GM12878 (cell line): ENCODE data around the gene ZNF48. TPM values are rescaled to one million over a fixed set of nuclear protein-coding genes. Genes with fewer than 3 reads are reported as not detected.

Experiments used
- ATAC-seq: fragments of 200-7000 bp; cut with Tn5 transposase; 3 replicates; pipeline ENCODE4 v1.9.1; 2020; ENCODE audit warnings: mild to moderate bottlenecking, moderate library complexity
- BruUV-seq: library from RNA; stranded (reverse); fragments of 400-500 nt; replicated peaks from 2 replicates; lab custom pipeline; 2021; lab: Mats Ljungman, UMichigan
- CTCF ChIA-PET: fragments of 300-600 bp; sonication (Branson Sonifier 250); formaldehyde crosslinking; extraction: SDS; loops from one replicate; lab custom pipeline; 2021; ENCODE audit warnings: inconsistent platforms; lab: Yijun Ruan, JAX
- POLR2A ChIA-PET: fragments of 350-600 bp; formaldehyde crosslinking; extraction: SDS; loops from one replicate; lab custom pipeline; 2021; ENCODE audit warnings: inconsistent platforms; lab: Charles Lee
- RAD21 ChIA-PET: fragments of 300-600 bp; sonication (Branson Sonifier 250); formaldehyde crosslinking; loops from one replicate; lab custom pipeline; 2023; ENCODE audit warnings: antibody characterized with exemption; ENCODE audit not compliant: unreplicated experiment; lab: Charles Lee
- SMC1A ChIA-PET: fragments of 300-600 bp; sonication (Branson Sonifier 250); formaldehyde crosslinking; loops from one replicate; lab custom pipeline; 2023; ENCODE audit not compliant: unreplicated experiment, uncharacterized antibody; lab: Charles Lee
- DNase-seq: peaks from one replicate; pipeline ENCODE4 v3.0.0-alpha.2; 2011; ENCODE audit warnings: low read depth, low spot score
- FAIRE-seq: peaks from 3 replicates; lab custom pipeline; 2011; peaks lifted over from hg19 to GRCh38; lab: Jason Lieb, UNC
- H2AFZ ChIP-seq: 2 replicates; pipeline ENCODE4 v1.6.0; 2011; ENCODE audit warnings: low read depth, low read length, control low read depth; ENCODE audit not compliant: control insufficient read depth
- H3K27ac ChIP-seq: 2 replicates; pipeline ENCODE4 v1.5.1; 2011; ENCODE audit warnings: control low read depth; ENCODE audit not compliant: control insufficient read depth, insufficient read depth
- H3K27me3 ChIP-seq, 2 experiments: replicated peaks in 1 of 2; 2 replicates each; pipeline versions ENCODE4 v1.6.0 to v1.6.1; 2011; ENCODE audit warnings: low read length in 1 of 2; ENCODE audit not compliant: control insufficient read depth in 2 of 2, insufficient read depth in 2 of 2
- H3K36me3 ChIP-seq, 2 experiments: 2 replicates each; pipeline ENCODE4 v1.5.1; 2011; ENCODE audit warnings: low read length in 1 of 2; ENCODE audit not compliant: control insufficient read depth in 2 of 2, insufficient read depth in 2 of 2
- H3K4me1 ChIP-seq: 2 replicates; pipeline ENCODE4 v1.6.1; 2011; ENCODE audit warnings: mild to moderate bottlenecking, low read length, moderate library complexity, mixed read lengths; ENCODE audit not compliant: control insufficient read depth, insufficient read depth
- H3K4me2 ChIP-seq: 2 replicates; pipeline ENCODE4 v1.6.0; 2011; ENCODE audit warnings: control low read depth; ENCODE audit not compliant: control insufficient read depth, insufficient read depth
- H3K4me3 ChIP-seq: fragments of 200-600 bp; sonication (generic); 2 replicates; pipeline ENCODE4 v1.5.1; 2016
- H3K79me2 ChIP-seq: 2 replicates; pipeline ENCODE4 v1.6.0; 2011; ENCODE audit warnings: low read length; ENCODE audit not compliant: control insufficient read depth, insufficient read depth
- H3K9ac ChIP-seq: 2 replicates; pipeline ENCODE4 v1.8.0; 2011; ENCODE audit warnings: low read length, control low read depth, mixed read lengths; ENCODE audit not compliant: control insufficient read depth, insufficient read depth
- H3K9me3 ChIP-seq: replicated peaks from 3 replicates; pipeline ENCODE4 v1.5.1; 2011; ENCODE audit warnings: mild to moderate bottlenecking, low read length; ENCODE audit not compliant: control insufficient read depth, insufficient read depth
- H4K20me1 ChIP-seq: 2 replicates; pipeline ENCODE4 v1.6.0; 2011; ENCODE audit not compliant: control insufficient read depth, insufficient read depth
- BACH1 ChIP-seq: fragments of 450-650 bp; IDR thresholded peaks from 2 replicates; pipeline ENCODE4 v1.6.1; 2017; ENCODE audit warnings: mild to moderate bottlenecking, borderline replicate concordance
- CHD4 ChIP-seq: fragments of 200-600 bp; sonication (generic); IDR thresholded peaks from 2 replicates; pipeline ENCODE4 v1.6.1; 2016; ENCODE audit warnings: mild to moderate bottlenecking
- FOXM1 ChIP-seq: IDR thresholded peaks from 2 replicates; pipeline ENCODE4 v1.6.1; 2012; ENCODE audit warnings: low read depth, mild to moderate bottlenecking, inconsistent platforms, low read length, moderate library complexity
- KAT2A ChIP-seq: conservative IDR thresholded peaks from 2 replicates; pipeline ENCODE4 v1.6.1; 2011; ENCODE audit warnings: low read depth, low read length; ENCODE audit not compliant: control insufficient read depth
- MTA2 ChIP-seq: fragments of 450-650 bp; IDR thresholded peaks from 2 replicates; pipeline ENCODE4 v1.6.1; 2016; ENCODE audit warnings: low read depth, mild to moderate bottlenecking, moderate library complexity
- SPI1 ChIP-seq: IDR thresholded peaks from 2 replicates; pipeline ENCODE4 v1.6.1; 2011; ENCODE audit warnings: low read depth, mild to moderate bottlenecking, low read length, moderate library complexity, borderline replicate concordance; ENCODE audit not compliant: insufficient read depth
- SUPT20H ChIP-seq: IDR thresholded peaks from 2 replicates; pipeline ENCODE4 v1.6.1; 2011; ENCODE audit warnings: low read depth, mild to moderate bottlenecking, low read length, moderate library complexity, borderline replicate concordance; ENCODE audit not compliant: control insufficient read depth
- ZNF217 ChIP-seq: fragments of 450-650 bp; IDR thresholded peaks from 2 replicates; pipeline ENCODE4 v1.6.1; 2017; ENCODE audit warnings: antibody characterized with exemption, mild to moderate bottlenecking
- WGBS: methylation state at CpG from one replicate; pipeline ENCODE4 v1.1.6; 2016; ENCODE audit warnings: low lambda C conversion rate; ENCODE audit not compliant: insufficient replicate concordance, insufficient coverage; ENCODE audit errors: missing lambda C conversion rate; 5-methylcytosine and 5-hydroxymethylcytosine counted together
- in situ Hi-C: fragments of 300-500 bp; cut with MboI; formaldehyde crosslinking; loops from 9 replicates; pipeline ENCODE4 v1.14.3; 2018; ENCODE audit warnings: mixed read lengths
- intact Hi-C: fragments of 100-400 bp; cut with micrococcal nuclease; formaldehyde crosslinking; loops from one replicate; pipeline ENCODE4 v1.14.2; 2022; ENCODE audit not compliant: unreplicated experiment
- polyA plus RNA-seq, 11 experiments: library from polyadenylated mRNA; depleted of rRNA in 4 of 11; unstranded in 6 of 11; stranded (reverse) in 5 of 11; fragments of >200 nt; fragmentation: Nextera tagmentation in 4 of 11; fragmentation: Illumina TruSeq in 1 of 11; extraction: Ambion mirVana in 4 of 11; extraction: Trizol in 1 of 11; gene quantifications; 1 replicate in 1 of 11; 2 replicates in 10 of 11; pipeline versions ENCODE4 v1.2.1 to v1.2.3, GENCODE V29; 2011 to 2016; ENCODE audit warnings: inconsistent platforms in 2 of 11, missing spikeins in 2 of 11, low read depth in 1 of 11
- total RNA-seq, 4 experiments: library from RNA; depleted of rRNA in 3 of 4; stranded (reverse); fragments of >200 nt in 3 of 4; fragmentation: Illumina TruSeq in 1 of 4; extraction: Trizol in 1 of 4; gene quantifications; 2 replicates each; pipeline versions ENCODE4 v1.2.1 to v1.2.3, GENCODE V29; 2013 to 2021
- TF ChIP-seq, protein P1 (sequence below): fragments of 450-650 bp; formaldehyde crosslinking; IDR thresholded peaks from 2 replicates; pipeline ENCODE4 v1.4.0; 2020; ENCODE audit warnings: mild to moderate bottlenecking, moderate library complexity
- TF ChIP-seq, protein P2 (sequence below): fragments of 450-650 bp; IDR thresholded peaks from 2 replicates; pipeline ENCODE4 v1.6.1; 2014; ENCODE audit warnings: mild to moderate bottlenecking
- TF ChIP-seq, protein P3 (sequence below): fragments of 450-650 bp; IDR thresholded peaks from 2 replicates; pipeline ENCODE4 v1.6.1; 2016; ENCODE audit warnings: mild to moderate bottlenecking
- TF ChIP-seq, protein P4 (sequence below): fragments of 450-650 bp; IDR thresholded peaks from 2 replicates; pipeline ENCODE4 v1.6.1; 2017; ENCODE audit warnings: mild to moderate bottlenecking, moderate library complexity

Gene ZNF48
- total and polyA plus RNA-seq, 10 of the 15 experiments (the other 5 are each of a cell fraction or from before 2014, with no cell fraction given): 0.14 to 12.0 (median 4.2) TPM

DNA sequence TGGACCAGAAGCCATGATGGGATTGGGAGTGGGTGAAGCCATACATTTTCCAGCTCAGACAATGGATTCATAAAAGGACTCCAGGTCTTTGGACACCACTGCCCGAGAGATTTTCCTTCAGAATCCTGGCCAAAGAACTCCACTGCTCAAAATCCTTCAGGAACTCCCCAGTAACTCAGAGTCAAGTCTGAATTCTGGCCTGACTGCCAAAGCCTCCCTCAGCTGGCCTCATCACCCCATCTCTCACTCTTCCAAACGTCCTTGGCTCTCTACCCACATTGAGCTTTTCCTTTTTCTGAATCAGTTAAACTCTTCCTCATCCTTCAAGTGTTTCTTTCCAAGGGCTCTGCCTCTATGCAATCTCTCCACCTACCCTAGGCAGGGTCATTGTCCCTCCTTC is 11.7 kb upstream of the ZNF48 start:
- POLR2A ChIA-PET: interaction anchor here (1.0 to 4.3 kb wide), 8 partner anchors 9 to 277 kb away, joined by 3 to 37 read pairs (median 4); partner anchors contain the start of genes CD2BP2, TBC1D10B and ZNF48
- H3K79me2 ChIP-seq: peaks cover 27% of the 10 kb centered on the region
- DNase-seq: no peak
- in situ Hi-C loops (no loop called here), intact Hi-C loops (no loop called here)
- 82% methylated on average over 2 of the region's 2 CpGs for WGBS
- no peak for FAIRE-seq
- ATAC-seq: no peak
- H3K9me3 ChIP-seq: no peaks in the 10 kb centered on the region
- no peaks in the 10 kb centered on the region for H4K20me1 ChIP-seq
- no peak overlapping the region for H2AFZ ChIP-seq
- H3K36me3 ChIP-seq: peaks cover 0 to 4% of the 10 kb centered on the region in 2 experiments; a peak in 2 of 4 replicates
- RAD21 ChIA-PET: interaction anchor here (1.0 to 3.2 kb wide), 7 partner anchors 9 to 46 kb away, joined by 3 to 25 read pairs (median 4); partner anchors contain the start of genes DCTPP1, TBC1D10B, ZNF48 and ZNF771
- H3K27me3 ChIP-seq: no peaks in the 10 kb centered on the region
- no peak overlapping the region for H3K4me3 ChIP-seq
- H3K9ac ChIP-seq: no peak overlapping the region
- BruUV-seq: no TSS peak
- H3K27ac ChIP-seq: no peak overlapping the region
- TF ChIP-seq BACH1: no peak
- TF ChIP-seq, protein P1, sequence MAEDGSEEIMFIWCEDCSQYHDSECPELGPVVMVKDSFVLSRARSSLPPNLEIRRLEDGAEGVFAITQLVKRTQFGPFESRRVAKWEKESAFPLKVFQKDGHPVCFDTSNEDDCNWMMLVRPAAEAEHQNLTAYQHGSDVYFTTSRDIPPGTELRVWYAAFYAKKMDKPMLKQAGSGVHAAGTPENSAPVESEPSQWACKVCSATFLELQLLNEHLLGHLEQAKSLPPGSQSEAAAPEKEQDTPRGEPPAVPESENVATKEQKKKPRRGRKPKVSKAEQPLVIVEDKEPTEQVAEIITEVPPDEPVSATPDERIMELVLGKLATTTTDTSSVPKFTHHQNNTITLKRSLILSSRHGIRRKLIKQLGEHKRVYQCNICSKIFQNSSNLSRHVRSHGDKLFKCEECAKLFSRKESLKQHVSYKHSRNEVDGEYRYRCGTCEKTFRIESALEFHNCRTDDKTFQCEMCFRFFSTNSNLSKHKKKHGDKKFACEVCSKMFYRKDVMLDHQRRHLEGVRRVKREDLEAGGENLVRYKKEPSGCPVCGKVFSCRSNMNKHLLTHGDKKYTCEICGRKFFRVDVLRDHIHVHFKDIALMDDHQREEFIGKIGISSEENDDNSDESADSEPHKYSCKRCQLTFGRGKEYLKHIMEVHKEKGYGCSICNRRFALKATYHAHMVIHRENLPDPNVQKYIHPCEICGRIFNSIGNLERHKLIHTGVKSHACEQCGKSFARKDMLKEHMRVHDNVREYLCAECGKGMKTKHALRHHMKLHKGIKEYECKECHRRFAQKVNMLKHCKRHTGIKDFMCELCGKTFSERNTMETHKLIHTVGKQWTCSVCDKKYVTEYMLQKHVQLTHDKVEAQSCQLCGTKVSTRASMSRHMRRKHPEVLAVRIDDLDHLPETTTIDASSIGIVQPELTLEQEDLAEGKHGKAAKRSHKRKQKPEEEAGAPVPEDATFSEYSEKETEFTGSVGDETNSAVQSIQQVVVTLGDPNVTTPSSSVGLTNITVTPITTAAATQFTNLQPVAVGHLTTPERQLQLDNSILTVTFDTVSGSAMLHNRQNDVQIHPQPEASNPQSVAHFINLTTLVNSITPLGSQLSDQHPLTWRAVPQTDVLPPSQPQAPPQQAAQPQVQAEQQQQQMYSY (CRISPR knock-in tag): no peak
- no peak for TF ChIP-seq FOXM1
- TF ChIP-seq, protein P2, sequence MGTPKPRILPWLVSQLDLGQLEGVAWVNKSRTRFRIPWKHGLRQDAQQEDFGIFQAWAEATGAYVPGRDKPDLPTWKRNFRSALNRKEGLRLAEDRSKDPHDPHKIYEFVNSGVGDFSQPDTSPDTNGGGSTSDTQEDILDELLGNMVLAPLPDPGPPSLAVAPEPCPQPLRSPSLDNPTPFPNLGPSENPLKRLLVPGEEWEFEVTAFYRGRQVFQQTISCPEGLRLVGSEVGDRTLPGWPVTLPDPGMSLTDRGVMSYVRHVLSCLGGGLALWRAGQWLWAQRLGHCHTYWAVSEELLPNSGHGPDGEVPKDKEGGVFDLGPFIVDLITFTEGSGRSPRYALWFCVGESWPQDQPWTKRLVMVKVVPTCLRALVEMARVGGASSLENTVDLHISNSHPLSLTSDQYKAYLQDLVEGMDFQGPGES: no peak
- no peak for TF ChIP-seq ZNF217
- TF ChIP-seq, protein P3, sequence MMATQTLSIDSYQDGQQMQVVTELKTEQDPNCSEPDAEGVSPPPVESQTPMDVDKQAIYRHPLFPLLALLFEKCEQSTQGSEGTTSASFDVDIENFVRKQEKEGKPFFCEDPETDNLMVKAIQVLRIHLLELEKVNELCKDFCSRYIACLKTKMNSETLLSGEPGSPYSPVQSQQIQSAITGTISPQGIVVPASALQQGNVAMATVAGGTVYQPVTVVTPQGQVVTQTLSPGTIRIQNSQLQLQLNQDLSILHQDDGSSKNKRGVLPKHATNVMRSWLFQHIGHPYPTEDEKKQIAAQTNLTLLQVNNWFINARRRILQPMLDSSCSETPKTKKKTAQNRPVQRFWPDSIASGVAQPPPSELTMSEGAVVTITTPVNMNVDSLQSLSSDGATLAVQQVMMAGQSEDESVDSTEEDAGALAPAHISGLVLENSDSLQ: no peak
- no peak for TF ChIP-seq SUPT20H
- TF ChIP-seq, protein P4, sequence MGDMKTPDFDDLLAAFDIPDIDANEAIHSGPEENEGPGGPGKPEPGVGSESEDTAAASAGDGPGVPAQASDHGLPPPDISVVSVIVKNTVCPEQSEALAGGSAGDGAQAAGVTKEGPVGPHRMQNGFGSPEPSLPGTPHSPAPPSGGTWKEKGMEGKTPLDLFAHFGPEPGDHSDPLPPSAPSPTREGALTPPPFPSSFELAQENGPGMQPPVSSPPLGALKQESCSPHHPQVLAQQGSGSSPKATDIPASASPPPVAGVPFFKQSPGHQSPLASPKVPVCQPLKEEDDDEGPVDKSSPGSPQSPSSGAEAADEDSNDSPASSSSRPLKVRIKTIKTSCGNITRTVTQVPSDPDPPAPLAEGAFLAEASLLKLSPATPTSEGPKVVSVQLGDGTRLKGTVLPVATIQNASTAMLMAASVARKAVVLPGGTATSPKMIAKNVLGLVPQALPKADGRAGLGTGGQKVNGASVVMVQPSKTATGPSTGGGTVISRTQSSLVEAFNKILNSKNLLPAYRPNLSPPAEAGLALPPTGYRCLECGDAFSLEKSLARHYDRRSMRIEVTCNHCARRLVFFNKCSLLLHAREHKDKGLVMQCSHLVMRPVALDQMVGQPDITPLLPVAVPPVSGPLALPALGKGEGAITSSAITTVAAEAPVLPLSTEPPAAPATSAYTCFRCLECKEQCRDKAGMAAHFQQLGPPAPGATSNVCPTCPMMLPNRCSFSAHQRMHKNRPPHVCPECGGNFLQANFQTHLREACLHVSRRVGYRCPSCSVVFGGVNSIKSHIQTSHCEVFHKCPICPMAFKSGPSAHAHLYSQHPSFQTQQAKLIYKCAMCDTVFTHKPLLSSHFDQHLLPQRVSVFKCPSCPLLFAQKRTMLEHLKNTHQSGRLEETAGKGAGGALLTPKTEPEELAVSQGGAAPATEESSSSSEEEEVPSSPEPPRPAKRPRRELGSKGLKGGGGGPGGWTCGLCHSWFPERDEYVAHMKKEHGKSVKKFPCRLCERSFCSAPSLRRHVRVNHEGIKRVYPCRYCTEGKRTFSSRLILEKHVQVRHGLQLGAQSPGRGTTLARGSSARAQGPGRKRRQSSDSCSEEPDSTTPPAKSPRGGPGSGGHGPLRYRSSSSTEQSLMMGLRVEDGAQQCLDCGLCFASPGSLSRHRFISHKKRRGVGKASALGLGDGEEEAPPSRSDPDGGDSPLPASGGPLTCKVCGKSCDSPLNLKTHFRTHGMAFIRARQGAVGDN: no peak
- TF ChIP-seq MTA2: no peak
- no peak for TF ChIP-seq SPI1
- TF ChIP-seq KAT2A: no peak
- TF ChIP-seq CHD4: no peak
- H3K4me2 ChIP-seq: no peak overlapping the region
- peaks cover 21% of the 10 kb centered on the region for H3K4me1 ChIP-seq
- CTCF ChIA-PET: interaction anchor here (1.4 to 2.8 kb wide), 3 partner anchors 12 to 25 kb away, joined by 4 to 23 read pairs (median 9); partner anchors contain the start of gene ZNF771
- SMC1A ChIA-PET: interaction anchor here (1.3 to 3.3 kb wide), 5 partner anchors 12 to 26 kb away, joined by 4 to 12 read pairs (median 12); partner anchors contain the start of genes ZNF48 and ZNF771
